ENCODE data around the gene GMNC. TPM values are rescaled to one million over a fixed set of nuclear protein-coding genes. Genes with fewer than 3 reads are reported as not detected.

Gene GMNC
- total RNA-seq, 2 donors from 2014 or later: 1.1 to 1.9 TPM

GRCh38 chr3:190854062-190854461, 8.4 kb downstream of the GMNC start:
- TF ChIP-seq POLR2A (IDR thresholded peaks at IDR 0.05) (no peak), POLR2AphosphoS5 (IDR thresholded peaks at IDR 0.05) (no peak), CTCF (IDR thresholded peaks at IDR 0.05) (no peak)
- no peak for DNase-seq (ENCODE audit: low spot score)
- H3K27ac ChIP-seq: no peak overlapping the region
- 87% methylated on average over 4 of the region's 4 CpGs for WGBS
- intact Hi-C loops (cut with DNase I): no loop called here
- no peak overlapping the region for H3K4me3 ChIP-seq
- H3K27me3 ChIP-seq (replicated peaks; ENCODE audit: insufficient read depth): no peaks in the 10 kb centered on the region
- no peaks in the 10 kb centered on the region for H3K36me3 ChIP-seq
- H3K9me3 ChIP-seq: no peaks in the 10 kb centered on the region
- no peaks in the 10 kb centered on the region for H3K4me1 ChIP-seq (replicated peaks)

GRCh38 chr3:190853464-190853863, 9.0 kb downstream of the GMNC start:
- TF ChIP-seq POLR2A (IDR thresholded peaks at IDR 0.05) (no peak), CTCF (IDR thresholded peaks at IDR 0.05) (no peak), POLR2AphosphoS5 (IDR thresholded peaks at IDR 0.05) (no peak)
- Histone ChIP-seq H3K9me3 (no peaks in the 10 kb centered on the region), H3K4me3 (no peak overlapping the region), H3K27ac (no peak overlapping the region), H3K36me3 (no peaks in the 10 kb centered on the region), H3K27me3 (replicated peaks; ENCODE audit: insufficient read depth) (no peaks in the 10 kb centered on the region), H3K4me1 (replicated peaks) (no peaks in the 10 kb centered on the region)
- intact Hi-C loops (cut with DNase I): no loop called here
- WGBS: 61% methylated on average over 1 of the region's 1 CpG
- DNase-seq (ENCODE audit: low spot score): no peak

GRCh38 chr3:190849607-190850006, 12.9 kb downstream of the GMNC start:
- 87% methylated on average over 1 of the region's 1 CpG for WGBS
- no peak for TF ChIP-seq CTCF (IDR thresholded peaks at IDR 0.05)
- no peak for TF ChIP-seq POLR2A (IDR thresholded peaks at IDR 0.05)
- TF ChIP-seq POLR2AphosphoS5 (IDR thresholded peaks at IDR 0.05): no peak
- intact Hi-C loops (cut with DNase I): no loop called here
- H3K4me3 ChIP-seq: no peak overlapping the region
- no peaks in the 10 kb centered on the region for H3K4me1 ChIP-seq (replicated peaks)
- no peaks in the 10 kb centered on the region for H3K9me3 ChIP-seq
- no peak overlapping the region for H3K27ac ChIP-seq
- H3K36me3 ChIP-seq: no peaks in the 10 kb centered on the region
- DNase-seq (ENCODE audit: low spot score): no peak
- H3K27me3 ChIP-seq (replicated peaks; ENCODE audit: insufficient read depth): no peaks in the 10 kb centered on the region

DNA sequence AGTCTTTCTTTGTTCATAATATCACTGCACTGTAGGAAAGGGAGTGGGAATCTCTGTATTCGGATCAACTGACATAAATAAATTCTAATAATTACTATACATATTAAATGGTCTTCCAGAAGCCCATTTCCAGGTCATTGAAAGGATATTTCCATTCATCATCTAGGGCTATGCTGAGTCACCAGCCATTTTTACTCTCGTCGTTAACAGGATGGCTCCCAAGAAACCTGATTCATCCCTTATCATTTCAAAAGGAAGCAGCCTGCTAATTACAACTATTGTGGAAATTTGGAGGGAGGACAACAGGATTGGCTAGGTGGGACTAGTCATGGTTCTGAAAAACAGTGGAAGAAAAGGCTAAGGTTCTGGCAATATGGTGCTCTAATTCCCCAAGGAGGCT, 13.6 kb downstream of the GMNC start:
- H3K9me3 ChIP-seq: no peaks in the 10 kb centered on the region
- H3K36me3 ChIP-seq: no peaks in the 10 kb centered on the region
- DNase-seq (ENCODE audit: low spot score): no peak
- TF ChIP-seq POLR2AphosphoS5 (IDR thresholded peaks at IDR 0.05) (no peak), POLR2A (IDR thresholded peaks at IDR 0.05) (no peak), CTCF (IDR thresholded peaks at IDR 0.05) (no peak)
- H3K4me1 ChIP-seq (replicated peaks): no peaks in the 10 kb centered on the region
- no peak overlapping the region for H3K27ac ChIP-seq
- WGBS: 90% methylated on average over 3 of the region's 3 CpGs
- H3K27me3 ChIP-seq (replicated peaks; ENCODE audit: insufficient read depth): no peaks in the 10 kb centered on the region
- H3K4me3 ChIP-seq: no peak overlapping the region
- intact Hi-C loops (cut with DNase I): no loop called here

- no peaks in the 10 kb centered on the region for H3K9me3 ChIP-seq
- no peaks in the 10 kb centered on the region for H3K27me3 ChIP-seq (replicated peaks; ENCODE audit: insufficient read depth)
- H3K36me3 ChIP-seq: no peaks in the 10 kb centered on the region
- intact Hi-C loops (cut with DNase I): no loop called here
- TF ChIP-seq POLR2AphosphoS5 (IDR thresholded peaks at IDR 0.05): no peak
- TF ChIP-seq CTCF (IDR thresholded peaks at IDR 0.05): no peak
- no peak for TF ChIP-seq POLR2A (IDR thresholded peaks at IDR 0.05)
- no peak overlapping the region for H3K27ac ChIP-seq
- H3K4me1 ChIP-seq (replicated peaks): no peaks in the 10 kb centered on the region
- H3K4me3 ChIP-seq: no peak overlapping the region
- no peak for DNase-seq (ENCODE audit: low spot score)
Observed at GRCh38 chr3:190847436-190847835, 15.1 kb downstream of the GMNC start.

Data from prostate gland (tissue), 2 donors.